Upper lobe of left lung (tissue), 6 donors: Measurements from ENCODE around the gene SLAMF7. TPM values are rescaled to one million over a fixed set of nuclear protein-coding genes. Genes with fewer than 3 reads are reported as not detected.
"Not testable (repeated sequence)": the region's sequence is repeated elsewhere in the genome, so short reads cannot be mapped to it uniquely, and the experiment has no call there.

Experiments
- ATAC-seq, 2 donors: fragments of 200-7000 bp; cut with Tn5 transposase; one replicate each; pipeline ENCODE4 v1.9.1; 2022; ENCODE audit warnings: mild to moderate bottlenecking in 2 of 2, moderate library complexity in 2 of 2; ENCODE audit not compliant: low FRiP score in 2 of 2
- DNase-seq, 2 donors: peaks; one replicate each; pipeline ENCODE4 v3.0.0-alpha.2; 2019 to 2020
- H3K27ac ChIP-seq, 4 donors: fragments of 200-600 bp; sonication (generic); one replicate each; pipeline ENCODE4 v1.5.1; 2016 to 2019
- H3K27me3 ChIP-seq, 4 donors: fragments of 200-600 bp; sonication (generic); one replicate each; pipeline ENCODE4 v1.5.1; 2017 to 2019
- H3K36me3 ChIP-seq, 4 donors: fragments of 200-600 bp; sonication (generic); one replicate each; pipeline ENCODE4 v1.5.1; 2016 to 2019
- H3K4me1 ChIP-seq, 4 donors: fragments of 200-600 bp; sonication (generic); one replicate each; pipeline ENCODE4 v1.5.1; 2018 to 2019
- H3K4me3 ChIP-seq, 4 donors: fragments of 200-600 bp; sonication (generic); one replicate each; pipeline ENCODE4 v1.5.1; 2017 to 2019; ENCODE audit warnings: mild to moderate bottlenecking in 2 of 4, moderate library complexity in 1 of 4
- H3K9me3 ChIP-seq, 4 donors: fragments of 200-600 bp; sonication (generic); one replicate each; pipeline ENCODE4 v1.5.1; 2018 to 2019
- EP300 ChIP-seq, 4 donors: sonication (generic); formaldehyde crosslinking; IDR thresholded peaks; one replicate each; pipeline ENCODE4 v1.5.1; 2017; ENCODE audit warnings: antibody characterized with exemption in 4 of 4, control low read depth in 2 of 4
- POLR2A ChIP-seq, 4 donors: fragments of 450-650 bp; IDR thresholded peaks; one replicate each; pipeline ENCODE4 v1.5.1; 2016 to 2017; ENCODE audit warnings: antibody characterized with exemption in 4 of 4, mild to moderate bottlenecking in 2 of 4
- POLR2AphosphoS5 ChIP-seq, 2 donors: sonication (generic); formaldehyde crosslinking; IDR thresholded peaks; one replicate each; pipeline ENCODE4 v1.5.1; 2017; ENCODE audit warnings: antibody characterized with exemption in 2 of 2
- WGBS, 2 donors: methylation state at CpG; one replicate each; pipeline ENCODE4 v1.1.5; 2017 to 2018; 5-methylcytosine and 5-hydroxymethylcytosine counted together
- total RNA-seq, 6 donors: library from RNA; depleted of rRNA in 4 of 6; stranded (reverse); fragments of >200 nt in 4 of 6; gene quantifications; one replicate each; pipeline versions ENCODE4 v1.1.0 to v1.2.1, GENCODE V29; 2016 to 2021
- TF ChIP-seq, protein P1 (sequence below), 6 experiments: fragments of 450-650 bp in 4 of 6; fragments of 200-600 bp in 2 of 6; sonication (generic) in 2 of 6; IDR thresholded peaks; one replicate each; pipeline ENCODE4 v1.5.1; 2016 to 2019; ENCODE audit warnings: antibody characterized with exemption in 6 of 6
- donor health status: DM: no; HTN: no; CAD: no; lungs with moderate emphysema.
- donor health status: DM: no; HTN: yes; CAD: no; lungs with severe emphysema.

The SLAMF7 gene
- total RNA-seq, 6 donors from 2014 or later: 0.67 to 17.2 (median 3.5) TPM

DNA sequence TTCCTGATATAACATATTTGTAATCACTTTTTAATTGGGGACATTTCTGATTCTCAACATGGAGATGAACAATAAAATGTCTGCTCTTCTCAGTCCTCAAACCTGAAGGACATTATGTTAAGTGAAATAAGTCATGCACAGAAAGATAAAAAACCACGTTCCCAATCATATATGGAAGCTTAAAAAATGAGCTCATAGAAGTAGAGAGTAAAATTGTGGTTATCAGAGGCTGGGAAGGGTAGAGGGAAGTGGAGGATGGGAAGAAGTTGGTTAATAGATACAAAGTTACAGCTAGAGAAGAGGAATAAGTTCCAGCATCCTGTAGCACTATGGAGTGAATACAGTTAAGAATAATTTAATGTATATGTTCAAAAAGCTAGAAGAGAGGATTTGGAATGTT is 25.9 kb upstream of the SLAMF7 start:
- Histone ChIP-seq H3K4me1 (peaks cover 0 to 5% (median 0%) of the 10 kb centered on the region in 4 donors), H3K27me3 (no peaks in the 10 kb centered on the region), H3K27ac (peak overlapping the region in 2 of 4 donors; percentile 70 to 83), H3K9me3 (no peaks in the 10 kb centered on the region), H3K4me3 (no peak overlapping the region), H3K36me3 (no peaks in the 10 kb centered on the region)
- DNase-seq (no peak), ATAC-seq (no peak)
- TF ChIP-seq POLR2AphosphoS5 (IDR thresholded peaks at IDR 0.05): no peak
- TF ChIP-seq, protein P1, sequence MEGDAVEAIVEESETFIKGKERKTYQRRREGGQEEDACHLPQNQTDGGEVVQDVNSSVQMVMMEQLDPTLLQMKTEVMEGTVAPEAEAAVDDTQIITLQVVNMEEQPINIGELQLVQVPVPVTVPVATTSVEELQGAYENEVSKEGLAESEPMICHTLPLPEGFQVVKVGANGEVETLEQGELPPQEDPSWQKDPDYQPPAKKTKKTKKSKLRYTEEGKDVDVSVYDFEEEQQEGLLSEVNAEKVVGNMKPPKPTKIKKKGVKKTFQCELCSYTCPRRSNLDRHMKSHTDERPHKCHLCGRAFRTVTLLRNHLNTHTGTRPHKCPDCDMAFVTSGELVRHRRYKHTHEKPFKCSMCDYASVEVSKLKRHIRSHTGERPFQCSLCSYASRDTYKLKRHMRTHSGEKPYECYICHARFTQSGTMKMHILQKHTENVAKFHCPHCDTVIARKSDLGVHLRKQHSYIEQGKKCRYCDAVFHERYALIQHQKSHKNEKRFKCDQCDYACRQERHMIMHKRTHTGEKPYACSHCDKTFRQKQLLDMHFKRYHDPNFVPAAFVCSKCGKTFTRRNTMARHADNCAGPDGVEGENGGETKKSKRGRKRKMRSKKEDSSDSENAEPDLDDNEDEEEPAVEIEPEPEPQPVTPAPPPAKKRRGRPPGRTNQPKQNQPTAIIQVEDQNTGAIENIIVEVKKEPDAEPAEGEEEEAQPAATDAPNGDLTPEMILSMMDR (IDR thresholded peaks at IDR 0.05): no peak
- TF ChIP-seq POLR2A (IDR thresholded peaks at IDR 0.05): no peak
- TF ChIP-seq EP300 (IDR thresholded peaks at IDR 0.05): no peak
- WGBS, 2 donors: 25 to 32% methylated on average over 1 of the region's 1 CpG

DNA sequence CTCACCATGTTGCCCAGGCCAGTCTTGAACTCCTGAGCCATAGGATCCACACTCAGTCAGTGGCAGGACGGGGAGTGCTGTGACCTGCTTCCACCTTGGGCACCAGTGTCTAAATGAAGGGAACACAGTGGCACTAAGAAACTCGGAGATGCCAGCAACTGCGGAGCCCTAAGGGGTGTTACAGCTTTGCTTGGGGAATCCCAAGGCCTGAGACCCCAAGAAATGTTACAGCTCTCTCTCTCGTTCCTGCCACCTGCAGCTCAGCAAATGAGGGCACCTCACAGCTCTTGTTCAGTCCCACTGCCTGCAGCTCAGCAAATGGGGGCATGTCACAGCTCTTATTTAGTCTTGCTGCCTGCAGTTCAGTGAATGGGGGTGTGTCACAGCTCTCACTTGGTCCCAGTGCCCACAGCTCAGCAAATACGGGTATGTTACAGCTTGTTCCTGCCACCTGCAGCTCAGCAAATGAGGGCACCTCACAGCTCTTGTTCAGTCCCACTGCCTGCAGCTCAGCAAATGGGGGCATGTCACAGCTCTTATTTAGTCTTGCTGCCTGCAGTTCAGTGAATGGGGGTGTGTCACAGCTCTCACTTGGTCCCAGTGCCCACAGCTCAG is 24.9 kb upstream of the SLAMF7 start:
- H3K4me1 ChIP-seq, DNase-seq, H3K36me3 ChIP-seq, H3K27me3 ChIP-seq, ATAC-seq, H3K9me3 ChIP-seq, H3K4me3 ChIP-seq, H3K27ac ChIP-seq: not testable (repeated sequence)
- 83% methylated on average over 4 of the region's 5 CpGs; no CpG with 5 or more reads in 1 of the 2 donors for WGBS, 2 donors

DNA sequence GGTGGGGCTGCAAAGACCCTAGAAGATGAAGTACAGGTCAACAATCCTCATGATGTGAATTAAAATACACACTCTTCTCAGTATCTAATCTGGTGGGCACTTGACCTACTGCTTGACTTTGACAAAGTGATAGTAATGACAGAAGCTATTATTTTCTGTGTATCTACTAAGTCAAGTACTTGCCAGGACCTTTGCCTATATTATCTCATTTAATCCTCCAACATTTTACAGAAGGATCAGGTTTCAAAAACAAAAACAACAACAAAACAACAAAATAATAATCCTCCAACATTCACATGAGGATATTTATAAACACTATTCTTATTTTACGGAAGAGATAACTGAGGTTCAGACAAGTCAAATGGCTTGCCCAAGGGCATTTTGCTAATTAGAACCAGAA is 23.0 kb upstream of the SLAMF7 start:
- H3K9me3 ChIP-seq: no peaks in the 10 kb centered on the region
- WGBS, 2 donors: 85 to 97% methylated on average over 1 of the region's 1 CpG
- H3K4me1 ChIP-seq: peaks cover 0 to 5% (median 0%) of the 10 kb centered on the region in 4 donors
- no peak for TF ChIP-seq POLR2A (IDR thresholded peaks at IDR 0.05)
- TF ChIP-seq, protein P1 (IDR thresholded peaks at IDR 0.05): no peak
- TF ChIP-seq POLR2AphosphoS5 (IDR thresholded peaks at IDR 0.05): no peak
- TF ChIP-seq EP300 (IDR thresholded peaks at IDR 0.05): no peak
- DNase-seq (no peak), ATAC-seq (no peak)
- H3K36me3 ChIP-seq: no peaks in the 10 kb centered on the region
- no peak overlapping the region for H3K4me3 ChIP-seq
- no peak overlapping the region for H3K27ac ChIP-seq
- no peaks in the 10 kb centered on the region for H3K27me3 ChIP-seq

DNA sequence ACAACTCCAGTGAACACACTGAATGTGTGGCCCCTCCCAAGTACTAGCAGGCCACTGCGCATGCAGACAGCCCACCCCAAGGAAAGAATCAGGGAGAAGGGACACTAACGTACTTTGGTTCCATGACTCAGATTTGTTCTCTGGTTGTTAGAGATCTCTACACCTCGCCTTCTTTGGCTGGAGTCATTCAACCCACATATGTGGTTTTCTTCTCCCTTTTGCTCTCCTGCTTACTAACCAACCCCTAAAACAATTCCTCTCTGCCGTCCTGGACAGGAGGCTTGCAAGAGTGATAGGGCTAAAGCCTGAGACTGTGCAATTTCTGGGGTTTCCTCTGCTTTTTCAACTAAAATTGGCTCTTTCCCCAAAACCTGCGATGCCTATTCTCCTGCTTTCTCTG is 21.7 kb upstream of the SLAMF7 start:
- Histone ChIP-seq H3K27ac (no peak overlapping the region), H3K4me1 (peaks cover 0 to 3% (median 0%) of the 10 kb centered on the region in 4 donors), H3K4me3 (no peak overlapping the region), H3K36me3 (no peaks in the 10 kb centered on the region), H3K9me3 (no peaks in the 10 kb centered on the region), H3K27me3 (no peaks in the 10 kb centered on the region)
- no peak for TF ChIP-seq POLR2AphosphoS5 (IDR thresholded peaks at IDR 0.05)
- no peak for TF ChIP-seq EP300 (IDR thresholded peaks at IDR 0.05)
- TF ChIP-seq, protein P1 (IDR thresholded peaks at IDR 0.05): no peak
- TF ChIP-seq POLR2A (IDR thresholded peaks at IDR 0.05): no peak
- ATAC-seq (no peak), DNase-seq (no peak)
- 76 to 81% methylated on average over 5 of the region's 5 CpGs for WGBS, 2 donors

DNA sequence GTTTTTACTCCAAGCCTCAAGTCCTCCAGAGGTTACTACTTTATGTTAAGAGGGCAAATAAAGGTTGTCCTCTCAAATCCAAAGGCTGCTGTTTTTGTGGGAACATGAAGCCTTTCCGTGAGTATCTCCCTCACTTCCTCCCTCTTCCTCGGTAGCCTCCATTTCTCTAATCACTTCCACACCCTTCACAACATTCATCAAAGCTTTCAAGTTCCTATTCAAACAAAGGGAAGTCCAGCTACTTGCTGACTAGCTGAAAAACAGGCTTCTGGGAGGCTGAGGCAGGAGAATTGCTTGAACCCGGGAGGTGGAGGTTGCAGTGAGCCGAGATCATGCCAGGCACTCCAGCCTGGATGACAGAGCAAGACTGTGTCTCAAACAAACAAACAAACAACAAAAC is 20.8 kb upstream of the SLAMF7 start:
- 44 to 46% methylated on average over 4 of the region's 4 CpGs for WGBS, 2 donors
- Histone ChIP-seq H3K4me1 (no peaks in the 10 kb centered on the region), H3K4me3 (no peak overlapping the region), H3K27ac (no peak overlapping the region), H3K9me3 (no peaks in the 10 kb centered on the region), H3K27me3 (no peaks in the 10 kb centered on the region), H3K36me3 (no peaks in the 10 kb centered on the region)
- DNase-seq: no peak
- no peak for ATAC-seq
- TF ChIP-seq POLR2AphosphoS5 (IDR thresholded peaks at IDR 0.05) (no peak), POLR2A (IDR thresholded peaks at IDR 0.05) (no peak), EP300 (IDR thresholded peaks at IDR 0.05) (no peak)
- TF ChIP-seq, protein P1 (IDR thresholded peaks at IDR 0.05): no peak
